HepG2 (cell line): Measurements from ENCODE around the gene NEK11. TPM values are rescaled to one million over a fixed set of nuclear protein-coding genes. Genes with fewer than 3 reads are reported as not detected.

Experiments used
- ARID3A ChIP-seq: IDR thresholded peaks from 2 replicates; pipeline ENCODE4 v1.6.1; 2012; ENCODE audit warnings: low read depth, low read length, improper control_type of control experiment
- EP300 ChIP-seq, 3 experiments: sonication (generic) in 1 of 3; formaldehyde crosslinking in 1 of 3; IDR thresholded peaks; 2 replicates each; pipeline versions ENCODE4 v1.5.1 to v1.6.1; 2011 to 2020; ENCODE audit warnings: low read depth in 2 of 3, low read length in 2 of 3, borderline replicate concordance in 1 of 3, improper control_type of control experiment in 1 of 3, mild to moderate bottlenecking in 1 of 3, missing genetic modification reagents in 1 of 3, moderate library complexity in 1 of 3
- FOXA3 ChIP-seq: IDR thresholded peaks from 2 replicates; pipeline ENCODE4 v1.6.1; 2016; ENCODE audit warnings: missing genetic modification reagents, missing compliant biosample characterization
- FOXP1 ChIP-seq, 2 experiments: fragments of 450-650 bp in 1 of 2; IDR thresholded peaks; 2 replicates each; pipeline ENCODE4 v1.6.1; 2017 to 2018; ENCODE audit warnings: antibody characterized with exemption in 1 of 2
- HMG20A ChIP-seq: IDR thresholded peaks from 2 replicates; pipeline ENCODE4 v1.6.1; 2016; ENCODE audit warnings: borderline replicate concordance
- NR2F1 ChIP-seq, 2 experiments: fragments of 450-650 bp in 1 of 2; formaldehyde crosslinking in 1 of 2; IDR thresholded peaks; 2 replicates each; pipeline versions ENCODE4 v1.5.0 to v1.6.1; 2016 to 2020; ENCODE audit warnings: mild to moderate bottlenecking in 1 of 2, missing compliant biosample characterization in 1 of 2, missing genetic modification reagents in 1 of 2, moderate library complexity in 1 of 2
- NR2F6 ChIP-seq, 2 experiments: IDR thresholded peaks; 2 replicates each; pipeline ENCODE4 v1.6.1; 2016; ENCODE audit warnings: antibody characterized with exemption in 1 of 2, mild to moderate bottlenecking in 1 of 2
- PLSCR1 ChIP-seq: sonication (generic); formaldehyde crosslinking; IDR thresholded peaks from 2 replicates; pipeline ENCODE4 v1.5.0; 2020; ENCODE audit warnings: missing genetic modification reagents, mild to moderate bottlenecking, borderline replicate concordance
- SAP130 ChIP-seq: IDR thresholded peaks from 2 replicates; pipeline ENCODE4 v1.6.1; 2016; ENCODE audit warnings: low read depth
- SOX6 ChIP-seq, 2 experiments: fragments of 450-650 bp in 1 of 2; sonication (generic) in 1 of 2; formaldehyde crosslinking in 1 of 2; IDR thresholded peaks; 2 replicates each; pipeline versions ENCODE4 v1.4.0 to v1.6.1; 2017 to 2020; ENCODE audit warnings: antibody characterized with exemption in 1 of 2, mild to moderate bottlenecking in 1 of 2, missing genetic modification reagents in 1 of 2
- ZNF232 ChIP-seq: sonication (generic); formaldehyde crosslinking; IDR thresholded peaks from 2 replicates; pipeline ENCODE4 v1.4.0; 2020; ENCODE audit warnings: missing genetic modification reagents, borderline replicate concordance
- ZNF430 ChIP-seq: sonication (generic); formaldehyde crosslinking; IDR thresholded peaks from 2 replicates; pipeline ENCODE4 v1.9.0; 2021; ENCODE audit warnings: mild to moderate bottlenecking, missing genetic modification reagents
- ZNF780A ChIP-seq: sonication (generic); formaldehyde crosslinking; IDR thresholded peaks from 2 replicates; pipeline ENCODE4 v1.8.0; 2022; ENCODE audit warnings: mild to moderate bottlenecking, missing genetic modification reagents, moderate library complexity
- polyA plus RNA-seq, 8 experiments: library from polyadenylated mRNA; depleted of rRNA in 3 of 8; stranded (reverse) in 7 of 8; unstranded in 1 of 8; fragments of >200 nt; fragmentation: Illumina TruSeq in 4 of 8; extraction: Trizol in 4 of 8; gene quantifications; 2 replicates each; pipeline versions ENCODE4 v1.2.1 to v1.2.3, GENCODE V29; 2011 to 2016; ENCODE audit warnings: low read depth in 4 of 8, missing spikeins in 1 of 8, mixed read lengths in 1 of 8; ENCODE audit not compliant: insufficient read depth in 1 of 8
- total RNA-seq, 5 experiments: library from RNA; depleted of rRNA; stranded (reverse); fragments of >200 nt; fragmentation: Illumina TruSeq; extraction: Trizol; gene quantifications; 2 replicates each; pipeline ENCODE4 v1.2.3, GENCODE V29; 2016; ENCODE audit warnings: low read depth in 1 of 5
- TF ChIP-seq, protein P1 (sequence below): sonication (generic); formaldehyde crosslinking; IDR thresholded peaks from 2 replicates; pipeline ENCODE4 v1.5.1; 2020; ENCODE audit warnings: mild to moderate bottlenecking, missing genetic modification reagents, borderline replicate concordance
- TF ChIP-seq, protein P2 (sequence below): sonication (generic); formaldehyde crosslinking; conservative IDR thresholded peaks from 2 replicates; pipeline ENCODE4 v1.4.0; 2020; ENCODE audit warnings: mild to moderate bottlenecking, missing genetic modification reagents, moderate library complexity

NEK11 gene
- total and polyA plus RNA-seq, 2 of the 13 experiments (the other 11 are each of a cell fraction or from before 2014, with no cell fraction given), result 0.95 to 2.2 TPM

DNA sequence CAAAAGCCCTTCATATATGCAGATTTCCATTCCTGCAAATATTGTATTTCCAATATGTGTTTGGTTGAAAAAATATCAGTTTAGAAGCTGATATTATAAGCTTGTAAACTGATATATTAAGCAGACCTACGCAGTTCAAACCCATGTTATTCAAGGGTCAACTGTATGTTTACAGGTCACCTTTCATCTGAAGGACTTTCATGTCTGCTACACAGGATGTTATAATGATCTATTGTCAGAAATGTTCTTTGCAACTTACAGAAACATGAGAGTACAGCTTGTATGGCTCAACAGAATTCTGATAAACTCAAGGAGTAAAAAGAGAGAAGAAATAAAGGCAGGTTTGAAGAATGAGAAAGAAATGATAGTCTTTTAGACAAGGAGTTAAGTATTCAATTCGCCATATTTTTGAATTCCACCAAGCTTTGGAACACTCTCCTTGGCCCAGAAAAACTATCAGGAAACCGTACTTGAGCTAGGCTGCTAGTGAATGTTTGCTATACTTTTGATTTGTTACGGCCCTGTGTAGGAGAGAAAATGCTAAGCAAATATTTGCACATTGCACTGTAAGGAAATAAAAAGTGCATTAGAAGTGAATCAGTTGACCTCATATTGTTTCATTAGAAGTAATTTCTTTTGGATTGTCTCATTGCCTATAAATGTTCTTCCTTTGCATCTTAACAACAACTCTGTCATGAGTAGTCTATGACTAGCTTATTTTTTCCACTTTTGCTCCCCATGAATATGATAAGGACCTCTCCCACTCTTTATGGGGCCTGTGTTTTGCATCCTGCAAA, 81.2 kb downstream of the NEK11 start (continued):
- TF ChIP-seq, protein P1, sequence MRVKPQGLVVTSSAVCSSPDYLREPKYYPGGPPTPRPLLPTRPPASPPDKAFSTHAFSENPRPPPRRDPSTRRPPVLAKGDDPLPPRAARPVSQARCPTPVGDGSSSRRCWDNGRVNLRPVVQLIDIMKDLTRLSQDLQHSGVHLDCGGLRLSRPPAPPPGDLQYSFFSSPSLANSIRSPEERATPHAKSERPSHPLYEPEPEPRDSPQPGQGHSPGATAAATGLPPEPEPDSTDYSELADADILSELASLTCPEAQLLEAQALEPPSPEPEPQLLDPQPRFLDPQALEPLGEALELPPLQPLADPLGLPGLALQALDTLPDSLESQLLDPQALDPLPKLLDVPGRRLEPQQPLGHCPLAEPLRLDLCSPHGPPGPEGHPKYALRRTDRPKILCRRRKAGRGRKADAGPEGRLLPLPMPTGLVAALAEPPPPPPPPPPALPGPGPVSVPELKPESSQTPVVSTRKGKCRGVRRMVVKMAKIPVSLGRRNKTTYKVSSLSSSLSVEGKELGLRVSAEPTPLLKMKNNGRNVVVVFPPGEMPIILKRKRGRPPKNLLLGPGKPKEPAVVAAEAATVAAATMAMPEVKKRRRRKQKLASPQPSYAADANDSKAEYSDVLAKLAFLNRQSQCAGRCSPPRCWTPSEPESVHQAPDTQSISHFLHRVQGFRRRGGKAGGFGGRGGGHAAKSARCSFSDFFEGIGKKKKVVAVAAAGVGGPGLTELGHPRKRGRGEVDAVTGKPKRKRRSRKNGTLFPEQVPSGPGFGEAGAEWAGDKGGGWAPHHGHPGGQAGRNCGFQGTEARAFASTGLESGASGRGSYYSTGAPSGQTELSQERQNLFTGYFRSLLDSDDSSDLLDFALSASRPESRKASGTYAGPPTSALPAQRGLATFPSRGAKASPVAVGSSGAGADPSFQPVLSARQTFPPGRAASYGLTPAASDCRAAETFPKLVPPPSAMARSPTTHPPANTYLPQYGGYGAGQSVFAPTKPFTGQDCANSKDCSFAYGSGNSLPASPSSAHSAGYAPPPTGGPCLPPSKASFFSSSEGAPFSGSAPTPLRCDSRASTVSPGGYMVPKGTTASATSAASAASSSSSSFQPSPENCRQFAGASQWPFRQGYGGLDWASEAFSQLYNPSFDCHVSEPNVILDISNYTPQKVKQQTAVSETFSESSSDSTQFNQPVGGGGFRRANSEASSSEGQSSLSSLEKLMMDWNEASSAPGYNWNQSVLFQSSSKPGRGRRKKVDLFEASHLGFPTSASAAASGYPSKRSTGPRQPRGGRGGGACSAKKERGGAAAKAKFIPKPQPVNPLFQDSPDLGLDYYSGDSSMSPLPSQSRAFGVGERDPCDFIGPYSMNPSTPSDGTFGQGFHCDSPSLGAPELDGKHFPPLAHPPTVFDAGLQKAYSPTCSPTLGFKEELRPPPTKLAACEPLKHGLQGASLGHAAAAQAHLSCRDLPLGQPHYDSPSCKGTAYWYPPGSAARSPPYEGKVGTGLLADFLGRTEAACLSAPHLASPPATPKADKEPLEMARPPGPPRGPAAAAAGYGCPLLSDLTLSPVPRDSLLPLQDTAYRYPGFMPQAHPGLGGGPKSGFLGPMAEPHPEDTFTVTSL (CRISPR knock-in tag), result peak; percentile 72; the same call in 1 of the 2 replicates
- peak; percentile 76 for TF ChIP-seq FOXA3
- no peak for TF ChIP-seq FOXP1 (IDR thresholded peaks at IDR 0.05)
- peak; percentile 32; the same call in 1 of the 2 replicates for TF ChIP-seq FOXP1 (CRISPR knock-in tag; IDR thresholded peaks at IDR 0.05)
- TF ChIP-seq SAP130 (CRISPR knock-in tag), result peak; percentile 37
- no peak for TF ChIP-seq ZNF232
- peak in 1 of 2 experiments; percentile 47; a peak in 1 of 4 replicates for TF ChIP-seq EP300 (IDR thresholded peaks at IDR 0.05; ENCODE audit: low read depth in 2 of 2, low read length in 2 of 2)
- no peak; the same call in 1 of the 2 replicates for TF ChIP-seq EP300 (CRISPR knock-in tag; IDR thresholded peaks at IDR 0.05; ENCODE audit: borderline replicate concordance)
- TF ChIP-seq ZNF430 (CRISPR knock-in tag), result no peak
- TF ChIP-seq SOX6 (IDR thresholded peaks at IDR 0.05), result no peak
- TF ChIP-seq SOX6 (CRISPR knock-in tag; IDR thresholded peaks at IDR 0.05), result peak; percentile 65; the same call in 1 of the 2 replicates
- TF ChIP-seq ZNF780A, result no peak
- no peak for TF ChIP-seq PLSCR1 (CRISPR knock-in tag)
- TF ChIP-seq, protein P2, sequence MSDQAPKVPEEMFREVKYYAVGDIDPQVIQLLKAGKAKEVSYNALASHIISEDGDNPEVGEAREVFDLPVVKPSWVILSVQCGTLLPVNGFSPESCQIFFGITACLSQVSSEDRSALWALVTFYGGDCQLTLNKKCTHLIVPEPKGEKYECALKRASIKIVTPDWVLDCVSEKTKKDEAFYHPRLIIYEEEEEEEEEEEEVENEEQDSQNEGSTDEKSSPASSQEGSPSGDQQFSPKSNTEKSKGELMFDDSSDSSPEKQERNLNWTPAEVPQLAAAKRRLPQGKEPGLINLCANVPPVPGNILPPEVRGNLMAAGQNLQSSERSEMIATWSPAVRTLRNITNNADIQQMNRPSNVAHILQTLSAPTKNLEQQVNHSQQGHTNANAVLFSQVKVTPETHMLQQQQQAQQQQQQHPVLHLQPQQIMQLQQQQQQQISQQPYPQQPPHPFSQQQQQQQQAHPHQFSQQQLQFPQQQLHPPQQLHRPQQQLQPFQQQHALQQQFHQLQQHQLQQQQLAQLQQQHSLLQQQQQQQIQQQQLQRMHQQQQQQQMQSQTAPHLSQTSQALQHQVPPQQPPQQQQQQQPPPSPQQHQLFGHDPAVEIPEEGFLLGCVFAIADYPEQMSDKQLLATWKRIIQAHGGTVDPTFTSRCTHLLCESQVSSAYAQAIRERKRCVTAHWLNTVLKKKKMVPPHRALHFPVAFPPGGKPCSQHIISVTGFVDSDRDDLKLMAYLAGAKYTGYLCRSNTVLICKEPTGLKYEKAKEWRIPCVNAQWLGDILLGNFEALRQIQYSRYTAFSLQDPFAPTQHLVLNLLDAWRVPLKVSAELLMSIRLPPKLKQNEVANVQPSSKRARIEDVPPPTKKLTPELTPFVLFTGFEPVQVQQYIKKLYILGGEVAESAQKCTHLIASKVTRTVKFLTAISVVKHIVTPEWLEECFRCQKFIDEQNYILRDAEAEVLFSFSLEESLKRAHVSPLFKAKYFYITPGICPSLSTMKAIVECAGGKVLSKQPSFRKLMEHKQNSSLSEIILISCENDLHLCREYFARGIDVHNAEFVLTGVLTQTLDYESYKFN (CRISPR knock-in tag), result peak; percentile 64
- 0 out of 2 replicates have a peak, but pooled peaks have one; percentile 0 for TF ChIP-seq ARID3A
- peak; percentile 93 for TF ChIP-seq NR2F6 (IDR thresholded peaks at IDR 0.05)
- TF ChIP-seq NR2F6 (CRISPR knock-in tag; IDR thresholded peaks at IDR 0.05), result peak; percentile 78
- TF ChIP-seq NR2F1 (CRISPR knock-in tag; IDR thresholded peaks at IDR 0.05), result peak; percentile 82 to 94
- TF ChIP-seq HMG20A (CRISPR knock-in tag), result peak; percentile 91; the same call in 1 of the 2 replicates
